Measurements from ENCODE around the gene PRKN.

- no peak for TF ChIP-seq CTCF (conservative IDR thresholded peaks at IDR 0.05; ENCODE audit: low read depth, low read length)
- no peak for TF ChIP-seq EZH2 (IDR thresholded peaks at IDR 0.05; ENCODE audit: borderline replicate concordance, low read depth, low read length, poor library complexity, severe bottlenecking)
These were observed 1361.2 kb downstream of the PRKN start for GRCh38 chr6:161366301-161366923.

All from A673 (cell line).